AG10803 (cell line): ENCODE results near the gene PHAF1.

ENCODE experiments used
- DNase-seq: peaks from one replicate; pipeline ENCODE4 v3.0.0; 2010; ENCODE audit warnings: low read depth
- H3K4me3 ChIP-seq: 2 replicates; pipeline ENCODE4 v1.5.1; 2011; ENCODE audit warnings: mild to moderate bottlenecking, low read length, control low read depth
- CTCF ChIP-seq: conservative IDR thresholded peaks from 2 replicates; pipeline ENCODE4 v1.5.1; 2011; ENCODE audit warnings: mild to moderate bottlenecking, low read length, control low read depth, inconsistent platforms

PHAF1 gene

GRCh38 chr16:67197704-67198103, 88.0 kb downstream of the PHAF1 start:
- DNase-seq: no peak
- H3K4me3 ChIP-seq: no peak overlapping the region
- no peak for TF ChIP-seq CTCF
